Activated CD4-positive, alpha-beta T cell treated with anti-CD3 and anti-CD28 coated beads for 36 hours (primary cell): ENCODE measurements around the gene SDCCAG8. TPM values are rescaled to one million over a fixed set of nuclear protein-coding genes. Genes with fewer than 3 reads are reported as not detected.

ENCODE experiments used
- ATAC-seq: fragments of 200-7000 bp; cut with Tn5 transposase; one replicate; pipeline ENCODE4 v1.10.0; 2021; ENCODE audit warnings: mild to moderate bottlenecking, moderate library complexity
- CTCF ChIA-PET: fragments of 350-600 bp; sonication (Branson Sonifier 250); formaldehyde crosslinking; loops from one replicate; lab custom pipeline; 2021; ENCODE audit warnings: antibody characterized with exemption; lab: Charles Lee
- POLR2A ChIA-PET: fragments of 350-600 bp; sonication (Branson Sonifier 250); formaldehyde crosslinking; loops from one replicate; lab custom pipeline; 2021; ENCODE audit warnings: antibody characterized with exemption, inconsistent platforms; lab: Charles Lee
- DNase-seq: peaks from one replicate; pipeline ENCODE4 v3.0.0-alpha.2; 2020
- H3K27ac Mint-ChIP-seq: one replicate; pipeline ENCODE4 v1.8.0; 2021; ENCODE audit warnings: mixed read lengths
- H3K27me3 Mint-ChIP-seq: one replicate; pipeline ENCODE4 v1.8.0; 2021; ENCODE audit warnings: mixed read lengths
- H3K36me3 Mint-ChIP-seq: one replicate; pipeline ENCODE4 v1.8.0; 2021; ENCODE audit warnings: low read depth, mixed read lengths
- H3K4me1 Mint-ChIP-seq: one replicate; pipeline ENCODE4 v1.8.0; 2021; ENCODE audit warnings: mixed read lengths
- H3K4me3 Mint-ChIP-seq: one replicate; pipeline ENCODE4 v1.8.0; 2021; ENCODE audit warnings: mild to moderate bottlenecking, moderate library complexity, mixed read lengths
- H3K9me3 Mint-ChIP-seq: one replicate; pipeline ENCODE4 v1.8.0; 2021; ENCODE audit warnings: low read depth, mixed read lengths
- intact Hi-C, 2 experiments: fragments of 100-400 bp; cut with DNase I in 1 of 2; cut with micrococcal nuclease in 1 of 2; formaldehyde crosslinking; loops; one replicate each; pipeline versions ENCODE4 v1.14.2 to v1.15.1; 2022 to 2024; cut with DNase I, micrococcal nuclease
- total RNA-seq, 2 experiments: library from RNA; stranded (reverse); gene quantifications; one replicate each; pipeline ENCODE4 v1.2.3, GENCODE V29; 2021

SDCCAG8 gene
- total RNA-seq, 2 experiments from 2014 or later: 26.4 to 26.5 TPM

GRCh38 chr1:243523766-243524165 lies 267.9 kb downstream of the SDCCAG8 start:
- ChIA-PET CTCF (no interaction called here), POLR2A (no interaction called here)
- Mint-ChIP-seq H3K9me3 (peaks cover 6% of the 10 kb centered on the region), H3K4me3 (no peak overlapping the region), H3K27me3 (no peaks in the 10 kb centered on the region), H3K4me1 (peaks cover 10% of the 10 kb centered on the region), H3K27ac (no peak overlapping the region), H3K36me3 (peaks cover 16% of the 10 kb centered on the region)
- DNase-seq (no peak), ATAC-seq (no peak)
- intact Hi-C loops: no loop called here

- intact Hi-C loops: no loop called here
- ATAC-seq (no peak), DNase-seq (no peak)
- Mint-ChIP-seq H3K9me3 (peaks cover 7% of the 10 kb centered on the region), H3K27ac (no peak overlapping the region), H3K36me3 (peaks cover 21% of the 10 kb centered on the region), H3K27me3 (no peaks in the 10 kb centered on the region), H3K4me1 (peaks cover 10% of the 10 kb centered on the region), H3K4me3 (no peak overlapping the region)
- ChIA-PET POLR2A (no interaction called here), CTCF (interaction anchor here (0.7 to 1.2 kb wide), 2 partner anchors 22 to 810 kb away, joined by 3 read pairs; no protein-coding TSS in a partner anchor)
Observed at GRCh38 chr1:243525085-243525487, 269.2 kb downstream of the SDCCAG8 start.

GRCh38 chr1:243526180-243526579 lies 270.3 kb downstream of the SDCCAG8 start:
- H3K9me3 Mint-ChIP-seq: peaks cover 7% of the 10 kb centered on the region
- H3K27me3 Mint-ChIP-seq: no peaks in the 10 kb centered on the region
- DNase-seq (no peak), ATAC-seq (no peak)
- H3K36me3 Mint-ChIP-seq: peaks cover 21% of the 10 kb centered on the region
- no peak overlapping the region for H3K27ac Mint-ChIP-seq
- CTCF ChIA-PET: no interaction called here
- POLR2A ChIA-PET: no interaction called here
- intact Hi-C loops: no loop called here
- H3K4me3 Mint-ChIP-seq: no peak overlapping the region
- peaks cover 10% of the 10 kb centered on the region for H3K4me1 Mint-ChIP-seq

GRCh38 chr1:243528459-243529121 lies 272.7 kb downstream of the SDCCAG8 start:
- ChIA-PET POLR2A (no interaction called here), CTCF (no interaction called here)
- Mint-ChIP-seq H3K4me1 (peaks cover 8% of the 10 kb centered on the region), H3K36me3 (peaks cover 20% of the 10 kb centered on the region), H3K9me3 (peaks cover 7% of the 10 kb centered on the region), H3K27me3 (no peaks in the 10 kb centered on the region), H3K27ac (no peak overlapping the region), H3K4me3 (no peak overlapping the region)
- ATAC-seq: no peak
- intact Hi-C loops: no loop called here
- no peak for DNase-seq

- Mint-ChIP-seq H3K27me3 (no peaks in the 10 kb centered on the region), H3K36me3 (peaks cover 20% of the 10 kb centered on the region), H3K4me1 (peaks cover 7% of the 10 kb centered on the region), H3K4me3 (no peak overlapping the region), H3K9me3 (peaks cover 7% of the 10 kb centered on the region), H3K27ac (no peak overlapping the region)
- CTCF ChIA-PET: no interaction called here
- ATAC-seq (no peak), DNase-seq (no peak)
- POLR2A ChIA-PET: no interaction called here
- intact Hi-C loops: no loop called here
Observed at GRCh38 chr1:243529512-243529911, 273.7 kb downstream of the SDCCAG8 start.

- H3K27ac Mint-ChIP-seq: no peak overlapping the region
- no peak overlapping the region for H3K4me3 Mint-ChIP-seq
- H3K36me3 Mint-ChIP-seq: peaks cover 15% of the 10 kb centered on the region
- ATAC-seq (no peak), DNase-seq (no peak)
- no peaks in the 10 kb centered on the region for H3K27me3 Mint-ChIP-seq
- ChIA-PET POLR2A (no interaction called here), CTCF (no interaction called here)
- intact Hi-C loops: no loop called here
- no peaks in the 10 kb centered on the region for H3K9me3 Mint-ChIP-seq
- no peaks in the 10 kb centered on the region for H3K4me1 Mint-ChIP-seq
Observed at GRCh38 chr1:243535014-243535413, 279.2 kb downstream of the SDCCAG8 start.

- Mint-ChIP-seq H3K4me1 (no peaks in the 10 kb centered on the region), H3K4me3 (no peak overlapping the region), H3K27ac (no peak overlapping the region), H3K36me3 (peaks cover 22% of the 10 kb centered on the region), H3K9me3 (no peaks in the 10 kb centered on the region), H3K27me3 (no peaks in the 10 kb centered on the region)
- CTCF ChIA-PET: interaction anchor here (1.2 kb wide), 1 partner anchor 23 kb away, joined by 4 read pairs; no protein-coding TSS in a partner anchor
- POLR2A ChIA-PET: no interaction called here
- intact Hi-C loops: no loop called here
- ATAC-seq (no peak), DNase-seq (no peak)
Observed at GRCh38 chr1:243539636-243540035, 283.8 kb downstream of the SDCCAG8 start.

GRCh38 chr1:243542739-243543415 lies 287.0 kb downstream of the SDCCAG8 start:
- ChIA-PET POLR2A (interaction anchor here (0.6 kb wide), 1 partner anchor 39 kb away, joined by 6 read pairs; no protein-coding TSS in a partner anchor), CTCF (no interaction called here)
- DNase-seq: no peak
- H3K9me3 Mint-ChIP-seq: no peaks in the 10 kb centered on the region
- ATAC-seq: no peak
- no peaks in the 10 kb centered on the region for H3K27me3 Mint-ChIP-seq
- no peaks in the 10 kb centered on the region for H3K4me1 Mint-ChIP-seq
- H3K27ac Mint-ChIP-seq: no peak overlapping the region
- H3K36me3 Mint-ChIP-seq: peaks cover 19% of the 10 kb centered on the region
- no peak overlapping the region for H3K4me3 Mint-ChIP-seq
- intact Hi-C loops: no loop called here

GRCh38 chr1:243543501-243543900 lies 287.7 kb downstream of the SDCCAG8 start:
- POLR2A ChIA-PET: interaction anchor here (0.6 kb wide), 1 partner anchor 38 kb away, joined by 6 read pairs; no protein-coding TSS in a partner anchor
- H3K27ac Mint-ChIP-seq: no peak overlapping the region
- H3K36me3 Mint-ChIP-seq: peaks cover 20% of the 10 kb centered on the region
- intact Hi-C loops: no loop called here
- no peak for DNase-seq
- no peaks in the 10 kb centered on the region for H3K27me3 Mint-ChIP-seq
- CTCF ChIA-PET: no interaction called here
- no peaks in the 10 kb centered on the region for H3K4me1 Mint-ChIP-seq
- H3K4me3 Mint-ChIP-seq: no peak overlapping the region
- no peaks in the 10 kb centered on the region for H3K9me3 Mint-ChIP-seq
- no peak for ATAC-seq

- ATAC-seq (no peak), DNase-seq (no peak)
- H3K27ac Mint-ChIP-seq: no peak overlapping the region
- H3K4me3 Mint-ChIP-seq: no peak overlapping the region
- H3K36me3 Mint-ChIP-seq: peaks cover 18% of the 10 kb centered on the region
- no peaks in the 10 kb centered on the region for H3K9me3 Mint-ChIP-seq
- H3K27me3 Mint-ChIP-seq: no peaks in the 10 kb centered on the region
- ChIA-PET POLR2A (no interaction called here), CTCF (interaction anchor here (0.6 to 1.5 kb wide), 2 partner anchors 15 to 156 kb away, joined by 4 read pairs; no protein-coding TSS in a partner anchor)
- no peaks in the 10 kb centered on the region for H3K4me1 Mint-ChIP-seq
- intact Hi-C loops: no loop called here
Observed at GRCh38 chr1:243546457-243546856, 290.6 kb downstream of the SDCCAG8 start.

GRCh38 chr1:243547891-243548290 lies 292.1 kb downstream of the SDCCAG8 start:
- intact Hi-C loops: no loop called here
- DNase-seq (no peak), ATAC-seq (no peak)
- H3K4me1 Mint-ChIP-seq: no peaks in the 10 kb centered on the region
- H3K36me3 Mint-ChIP-seq: peaks cover 14% of the 10 kb centered on the region
- ChIA-PET POLR2A (no interaction called here), CTCF (interaction anchor here (0.6 to 1.4 kb wide), 3 partner anchors 9 to 1247 kb away, joined by 3 to 6 read pairs (median 3); no protein-coding TSS in a partner anchor)
- H3K4me3 Mint-ChIP-seq: no peak overlapping the region
- H3K27me3 Mint-ChIP-seq: no peaks in the 10 kb centered on the region
- no peaks in the 10 kb centered on the region for H3K9me3 Mint-ChIP-seq
- no peak overlapping the region for H3K27ac Mint-ChIP-seq

- no peak overlapping the region for H3K27ac Mint-ChIP-seq
- no peaks in the 10 kb centered on the region for H3K9me3 Mint-ChIP-seq
- ATAC-seq: no peak
- no peaks in the 10 kb centered on the region for H3K4me1 Mint-ChIP-seq
- H3K27me3 Mint-ChIP-seq: no peaks in the 10 kb centered on the region
- intact Hi-C loops: no loop called here
- ChIA-PET CTCF (interaction anchor here (0.6 to 1.4 kb wide), 3 partner anchors 9 to 1247 kb away, joined by 3 to 6 read pairs (median 3); no protein-coding TSS in a partner anchor), POLR2A (no interaction called here)
- H3K36me3 Mint-ChIP-seq: peaks cover 14% of the 10 kb centered on the region
- DNase-seq: no peak
- no peak overlapping the region for H3K4me3 Mint-ChIP-seq
Observed at GRCh38 chr1:243548516-243548915, 292.7 kb downstream of the SDCCAG8 start.
